ENCODE results near the gene LRRIQ1. TPM values are rescaled to one million over a fixed set of nuclear protein-coding genes. Genes with fewer than 3 reads are reported as not detected.
A peak's percentile ranks its signal among the peaks of the same experiment; 100 is the strongest.

The LRRIQ1 gene
- total and polyA plus RNA-seq, 2 donors (not counting 1 experiment from before 2014, with no cell fraction given), result not detected

- CTCF ChIA-PET, result no interaction called here
- no peak overlapping the region for H3K27ac Mint-ChIP-seq
- no peaks in the 10 kb centered on the region for H3K79me2 ChIP-seq (ENCODE audit: control insufficient read depth, insufficient read depth, low read length)
Measured at GRCh38 chr12:85280984-85281630, 245.0 kb downstream of the LRRIQ1 start.

More at GRCh38 chr12:85280984-85281630, 245.0 kb downstream of the LRRIQ1 start:
- Mint-ChIP-seq H3K4me3 (peak overlapping the region; percentile 63), H3K9me3 (ENCODE audit: insufficient read depth) (no peaks in the 10 kb centered on the region), H3K4me1 (peaks cover 10% of the 10 kb centered on the region), H3K27me3 (peaks cover 53% of the 10 kb centered on the region)
- peak overlapping the region; percentile 54 for H3K4me2 ChIP-seq (replicated peaks; ENCODE audit: low read depth, low read length, poor library complexity, severe bottlenecking)
- WGBS (ENCODE audit: insufficient coverage), result no CpG with 5 or more reads among the region's 15 CpGs
- no peak overlapping the region for H3K9ac ChIP-seq (ENCODE audit: low read length)
- no peak for ATAC-seq (ENCODE audit: low read depth)
- intact Hi-C loops (cut with micrococcal nuclease), result no loop called here
- H2AFZ ChIP-seq (ENCODE audit: insufficient read depth, low read depth, low read length, poor library complexity, severe bottlenecking), result no peak overlapping the region
- TF ChIP-seq EZH2 (IDR thresholded peaks at IDR 0.05; ENCODE audit: borderline replicate concordance, insufficient read depth, low read depth, low read length, poor library complexity, severe bottlenecking), result no peak
- TF ChIP-seq CTCF (IDR thresholded peaks at IDR 0.05), result no peak
- no peaks in the 10 kb centered on the region for H3K36me3 ChIP-seq (replicated peaks in 1 of 2; ENCODE audit: control extremely low read depth in 1 of 2, control insufficient read depth in 1 of 2, extremely low read depth in 1 of 2, insufficient read depth in 2 of 2, low read length in 1 of 2)
- no peak for DNase-seq
- peaks cover 8 to 11% of the 10 kb centered on the region in 2 donors for H3K4me1 ChIP-seq (ENCODE audit: control insufficient read depth in 2 of 2, insufficient read depth in 2 of 2, low read length in 2 of 2)
- H3K27ac ChIP-seq (ENCODE audit: low read length in 2 of 2), result no peak overlapping the region
- peaks cover 1 to 51% (median 40%) of the 10 kb centered on the region in 4 experiments for H3K27me3 ChIP-seq (replicated peaks in 1 of 4; ENCODE audit: control extremely low read depth in 1 of 4, control insufficient read depth in 3 of 4, insufficient read depth in 4 of 4, low read length in 3 of 4)
- no peak overlapping the region for H3K4me3 ChIP-seq (ENCODE audit: control extremely low read depth in 1 of 5, extremely low read depth in 1 of 5, insufficient read depth in 1 of 5, low read depth in 2 of 5, low read length in 4 of 5)
- POLR2A ChIA-PET, result no interaction called here
- no peaks in the 10 kb centered on the region for H4K20me1 ChIP-seq (ENCODE audit: control insufficient read depth, insufficient read depth, low read length, poor library complexity, severe bottlenecking)
- peaks cover 0 to 23% (median 0%) of the 10 kb centered on the region in 3 donors for H3K9me3 ChIP-seq (ENCODE audit: control extremely low read depth in 1 of 3, control insufficient read depth in 2 of 3, insufficient read depth in 1 of 3, low read length in 2 of 3)
